ENCODE results near the gene KLHL33. TPM values are rescaled to one million over a fixed set of nuclear protein-coding genes. Genes with fewer than 3 reads are reported as not detected.
"Not testable (repeated sequence)": the region's sequence is repeated elsewhere in the genome, so short reads cannot be mapped to it uniquely, and the experiment has no call there.

The KLHL33 gene
- total RNA-seq, 1 donor from 2014 or later = 0.53 TPM

DNA sequence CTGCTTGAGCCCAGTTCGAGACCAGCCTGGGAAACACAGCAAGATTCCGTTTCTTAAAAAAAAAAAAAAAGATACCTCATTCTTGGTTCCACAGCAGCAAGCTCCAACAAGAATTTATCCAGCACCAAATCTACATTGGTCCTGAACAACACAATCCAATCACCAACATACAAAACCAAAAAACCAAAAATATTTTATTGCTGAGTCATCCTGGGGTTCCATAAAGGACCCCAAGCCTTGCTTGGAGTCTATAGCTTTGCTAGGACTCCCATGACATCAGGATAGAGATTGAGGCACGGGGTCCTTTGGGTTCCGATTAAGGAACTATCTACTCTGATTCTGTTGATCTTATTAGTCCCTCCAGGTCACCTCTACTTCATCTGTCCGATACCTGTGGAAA is 10.9 kb upstream of the KLHL33 start:
- no peak for ATAC-seq (ENCODE audit: low read depth)
- H3K36me3 Mint-ChIP-seq (ENCODE audit: low read depth) = peaks cover 50% of the 10 kb centered on the region
- ChIA-PET POLR2A (no interaction called here), CTCF (no interaction called here)
- peaks cover 4% of the 10 kb centered on the region for H3K4me1 Mint-ChIP-seq
- no peak overlapping the region for H3K4me3 Mint-ChIP-seq
- no peak for TF ChIP-seq CTCF (IDR thresholded peaks at IDR 0.05)
- intact Hi-C loops (cut with micrococcal nuclease) = no loop called here
- no peaks in the 10 kb centered on the region for H3K9me3 Mint-ChIP-seq
- no peaks in the 10 kb centered on the region for H3K27me3 Mint-ChIP-seq
- DNase-seq = no peak
- H3K27ac Mint-ChIP-seq = peak overlapping the region; percentile 2

DNA sequence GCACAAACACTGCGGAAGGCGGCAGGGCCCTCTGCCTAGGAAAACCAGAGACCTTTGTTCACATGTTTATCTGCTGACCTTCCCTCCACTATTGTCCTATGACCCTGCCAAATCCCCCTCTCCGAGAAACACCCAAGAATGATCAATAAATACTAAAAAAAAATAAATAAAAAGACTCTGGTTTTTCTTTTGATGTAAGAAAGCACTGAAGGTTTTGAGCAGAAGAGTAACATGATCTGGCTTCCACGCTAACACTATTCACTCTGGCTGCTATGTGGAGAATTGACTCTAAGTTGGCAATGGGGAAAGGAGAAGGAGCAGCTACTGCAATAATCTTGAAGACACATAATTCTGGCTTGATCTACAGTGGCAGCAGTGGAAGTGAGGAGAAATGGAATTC is 7.7 kb upstream of the KLHL33 start:
- H3K4me1 Mint-ChIP-seq = peaks cover 34% of the 10 kb centered on the region
- CTCF ChIA-PET; H3K27ac Mint-ChIP-seq; H3K27me3 Mint-ChIP-seq; ATAC-seq (ENCODE audit: low read depth); H3K9me3 Mint-ChIP-seq; DNase-seq; H3K4me3 Mint-ChIP-seq; intact Hi-C loops (cut with micrococcal nuclease): not testable (repeated sequence)
- H3K36me3 Mint-ChIP-seq (ENCODE audit: low read depth) = peaks cover 22% of the 10 kb centered on the region
- POLR2A ChIA-PET = interaction anchor here (0.6 to 1.1 kb wide), 2 partner anchors 11 to 17 kb away, joined by 3 to 7 read pairs; partner anchors contain the start of genes APEX1 and OSGEP

GRCh38 chr14:20441461-20441860 is 5.5 kb upstream of the KLHL33 start:
- H3K4me3 Mint-ChIP-seq = no peak overlapping the region
- H3K4me1 Mint-ChIP-seq = peaks cover 52% of the 10 kb centered on the region
- ChIA-PET POLR2A (interaction anchor here (0.6 to 1.6 kb wide), 3 partner anchors 14 to 21 kb away, joined by 3 to 8 read pairs (median 4); partner anchors contain the start of genes APEX1 and OSGEP), CTCF (interaction anchor here (1.2 to 1.7 kb wide), 2 partner anchors 12 to 26 kb away, joined by 3 to 5 read pairs; no protein-coding TSS in a partner anchor)
- H3K36me3 Mint-ChIP-seq (ENCODE audit: low read depth) = peaks cover under 1% of the 10 kb centered on the region
- no peaks in the 10 kb centered on the region for H3K9me3 Mint-ChIP-seq
- intact Hi-C loops (cut with micrococcal nuclease) = loop anchor here (1.0 to 2.0 kb wide), 2 partner anchors 14 to 29 kb away; partner anchors contain the start of gene TEP1
- no peak for ATAC-seq (ENCODE audit: low read depth)
- DNase-seq = no peak
- TF ChIP-seq CTCF (IDR thresholded peaks at IDR 0.05) = no peak
- peak overlapping the region; percentile 36 for H3K27ac Mint-ChIP-seq
- H3K27me3 Mint-ChIP-seq = no peaks in the 10 kb centered on the region

GRCh38 chr14:20440882-20441281 is 4.9 kb upstream of the KLHL33 start:
- H3K4me3 Mint-ChIP-seq = peak overlapping the region; percentile 28
- ATAC-seq (ENCODE audit: low read depth) (peak; percentile 71), DNase-seq (no peak)
- no peaks in the 10 kb centered on the region for H3K27me3 Mint-ChIP-seq
- no peaks in the 10 kb centered on the region for H3K36me3 Mint-ChIP-seq (ENCODE audit: low read depth)
- H3K4me1 Mint-ChIP-seq = peaks cover 52% of the 10 kb centered on the region
- no peaks in the 10 kb centered on the region for H3K9me3 Mint-ChIP-seq
- no peak for TF ChIP-seq CTCF (IDR thresholded peaks at IDR 0.05)
- peak overlapping the region; percentile 70 for H3K27ac Mint-ChIP-seq
- ChIA-PET POLR2A (interaction anchor here (0.6 to 1.6 kb wide), 2 partner anchors 14 to 22 kb away, joined by 3 to 8 read pairs; partner anchors contain the start of genes APEX1 and OSGEP), CTCF (no interaction called here)
- intact Hi-C loops (cut with micrococcal nuclease) = loop anchor here (1.0 to 2.0 kb wide), 2 partner anchors 14 to 28 kb away; partner anchors contain the start of gene TEP1

DNA sequence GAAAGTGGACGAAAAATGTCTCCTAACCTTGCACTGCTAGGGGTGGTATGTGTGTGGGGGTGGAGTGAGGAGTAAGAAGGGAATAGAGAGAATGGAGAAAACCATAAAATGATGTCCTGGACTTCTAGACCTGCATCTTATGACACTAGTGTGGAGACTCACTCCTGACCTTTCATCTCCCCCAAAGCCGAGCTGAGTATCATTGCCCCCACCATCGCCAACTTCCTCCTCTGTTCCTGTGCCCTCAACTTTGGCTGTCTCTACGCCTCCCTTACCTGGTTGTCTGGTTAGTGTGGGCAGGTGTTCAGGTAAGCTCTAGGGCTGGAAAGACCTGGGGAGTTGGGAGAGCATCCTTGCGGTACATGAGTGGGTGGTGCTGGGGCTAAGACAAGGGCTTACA is 4.5 kb upstream of the KLHL33 start:
- CTCF ChIA-PET = no interaction called here
- POLR2A ChIA-PET = interaction anchor here (1.6 kb wide), 1 partner anchor 15 kb away, joined by 8 read pairs; the partner anchor contains the start of genes APEX1 and OSGEP
- H3K27ac Mint-ChIP-seq = peak overlapping the region; percentile 70
- H3K4me1 Mint-ChIP-seq = peaks cover 53% of the 10 kb centered on the region
- TF ChIP-seq CTCF (IDR thresholded peaks at IDR 0.05) = no peak
- intact Hi-C loops (cut with micrococcal nuclease) = loop anchor here (2.0 kb wide), 1 partner anchor 28 kb away; the partner anchor contains the start of gene TEP1
- no peaks in the 10 kb centered on the region for H3K27me3 Mint-ChIP-seq
- H3K9me3 Mint-ChIP-seq = no peaks in the 10 kb centered on the region
- ATAC-seq (ENCODE audit: low read depth) = peak; percentile 9
- no peak for DNase-seq
- peak overlapping the region; percentile 28 for H3K4me3 Mint-ChIP-seq
- H3K36me3 Mint-ChIP-seq (ENCODE audit: low read depth) = no peaks in the 10 kb centered on the region

Data from activated B cell treated with CpG ODN at 0.5 μM for 24 hours (primary cell).